ENCODE data around the gene YBEY.
A peak's percentile ranks its signal among the peaks of the same experiment; 100 is the strongest.

YBEY gene

GRCh38 chr21:46314441-46315020 is 28.4 kb downstream of the YBEY start:
- POLR2A ChIA-PET: interaction anchor here (1.0 to 1.2 kb wide), 2 partner anchors 8 kb away, joined by 3 to 6 read pairs; no protein-coding TSS in a partner anchor
- Histone ChIP-seq H3K4me1 (ENCODE audit: control insufficient read depth, insufficient read depth, low read length) (no peaks in the 10 kb centered on the region), H3K4me3 (ENCODE audit: low read depth, low read length) (no peak overlapping the region), H3K36me3 (ENCODE audit: control insufficient read depth in 2 of 2, insufficient read depth in 1 of 2, low read length in 2 of 2) (peaks cover 48 to 66% of the 10 kb centered on the region in 2 experiments), H3K9me3 (ENCODE audit: control insufficient read depth, insufficient read depth, low read depth, low read length) (no peaks in the 10 kb centered on the region), H3K27ac (ENCODE audit: extremely low read depth, low read depth, low read length) (no peak overlapping the region)
- CTCF ChIA-PET: no interaction called here
- TF ChIP-seq ZNF211 (tag by site-specific recombination; IDR thresholded peaks at IDR 0.05; ENCODE audit: low read depth): no peak
- TF ChIP-seq EGR2 (tag by site-specific recombination; IDR thresholded peaks at IDR 0.05; ENCODE audit: low read depth): peak; percentile 40; the same call in 1 of the 2 replicates

- Histone ChIP-seq H3K9me3 (ENCODE audit: control insufficient read depth, insufficient read depth, low read depth, low read length) (no peaks in the 10 kb centered on the region), H3K36me3 (ENCODE audit: control insufficient read depth in 2 of 2, insufficient read depth in 1 of 2, low read length in 2 of 2) (peaks cover 33 to 63% of the 10 kb centered on the region in 2 experiments; a peak in 2 of 3 replicates), H3K27ac (ENCODE audit: extremely low read depth, low read depth, low read length) (no peak overlapping the region), H3K4me3 (ENCODE audit: low read depth, low read length) (no peak overlapping the region), H3K4me1 (ENCODE audit: control insufficient read depth, insufficient read depth, low read length) (peaks cover 7% of the 10 kb centered on the region)
- TF ChIP-seq ZNF426 (tag by site-specific recombination; IDR thresholded peaks at IDR 0.05) (no peak), ZNF571 (tag by site-specific recombination; IDR thresholded peaks at IDR 0.05) (no peak), ZNF394 (tag by site-specific recombination; IDR thresholded peaks at IDR 0.05; ENCODE audit: borderline replicate concordance) (peak; percentile 81), ZNF341 (tag by site-specific recombination; IDR thresholded peaks at IDR 0.05; ENCODE audit: low read depth) (0 out of 2 replicates have a peak, but pooled peaks have one; percentile 13), EGR2 (tag by site-specific recombination; IDR thresholded peaks at IDR 0.05; ENCODE audit: low read depth) (no peak), PRDM1 (tag by site-specific recombination; IDR thresholded peaks at IDR 0.05) (no peak), ZNF132 (tag by site-specific recombination; IDR thresholded peaks at IDR 0.05; ENCODE audit: borderline replicate concordance) (no peak), ZNF707 (tag by site-specific recombination; IDR thresholded peaks at IDR 0.05) (peak; percentile 90), ZNF112 (tag by site-specific recombination; IDR thresholded peaks at IDR 0.05) (no peak), KLF10 (tag by site-specific recombination; IDR thresholded peaks at IDR 0.05) (no peak), ZNF416 (tag by site-specific recombination; IDR thresholded peaks at IDR 0.05) (no peak), ZNF157 (tag by site-specific recombination; IDR thresholded peaks at IDR 0.05) (no peak), ZNF423 (tag by site-specific recombination; IDR thresholded peaks at IDR 0.05) (no peak), ZNF837 (tag by site-specific recombination; IDR thresholded peaks at IDR 0.05) (no peak)
- ChIA-PET POLR2A (interaction anchor here (0.5 to 2.1 kb wide), 4 partner anchors 16 to 340 kb away, joined by 3 to 5 read pairs (median 3); no protein-coding TSS in a partner anchor), CTCF (interaction anchor here (0.6 kb wide), 1 partner anchor 84 kb away, joined by 3 read pairs; no protein-coding TSS in a partner anchor)
Observed at GRCh38 chr21:46316708-46317324, 30.7 kb downstream of the YBEY start.

- Histone ChIP-seq H3K27ac (ENCODE audit: extremely low read depth, low read depth, low read length) (no peak overlapping the region), H3K36me3 (ENCODE audit: control insufficient read depth in 2 of 2, insufficient read depth in 1 of 2, low read length in 2 of 2) (peaks cover 33 to 67% of the 10 kb centered on the region in 2 experiments; a peak in 2 of 3 replicates), H3K4me3 (ENCODE audit: low read depth, low read length) (no peak overlapping the region), H3K4me1 (ENCODE audit: control insufficient read depth, insufficient read depth, low read length) (peaks cover 10% of the 10 kb centered on the region), H3K9me3 (ENCODE audit: control insufficient read depth, insufficient read depth, low read depth, low read length) (no peaks in the 10 kb centered on the region)
- CTCF ChIA-PET: no interaction called here
- POLR2A ChIA-PET: interaction anchor here (2.1 kb wide), 1 partner anchor 17 kb away, joined by 5 read pairs; no protein-coding TSS in a partner anchor
- no peak for TF ChIP-seq ZBTB6 (tag by site-specific recombination; IDR thresholded peaks at IDR 0.05)
- peak; percentile 71 for TF ChIP-seq GLIS1 (tag by site-specific recombination; IDR thresholded peaks at IDR 0.05)
- TF ChIP-seq ZNF558 (tag by site-specific recombination; IDR thresholded peaks at IDR 0.05): no peak
- no peak for TF ChIP-seq ZBTB20 (tag by site-specific recombination; IDR thresholded peaks at IDR 0.05)
- TF ChIP-seq ZIC2 (tag by site-specific recombination; IDR thresholded peaks at IDR 0.05): peak; percentile 98
- TF ChIP-seq ZNF112 (tag by site-specific recombination; IDR thresholded peaks at IDR 0.05): no peak
- 0 out of 2 replicates have a peak, but pooled peaks have one; percentile 24 for TF ChIP-seq SP3 (tag by site-specific recombination; IDR thresholded peaks at IDR 0.05)
- TF ChIP-seq ZNF785 (tag by site-specific recombination; IDR thresholded peaks at IDR 0.05): no peak
Observed at GRCh38 chr21:46317710-46318463, 31.7 kb downstream of the YBEY start.
